Prostate gland (tissue), 2 donors: ENCODE results near the gene IRS1.

Experiments
- CTCF ChIP-seq, 4 experiments: fragments of 200-600 bp in 2 of 4; fragments of 450-650 bp in 2 of 4; sonication (generic) in 2 of 4; IDR thresholded peaks; 1 replicate in 3 of 4; 2 replicates in 1 of 4; pipeline ENCODE4 v1.5.1; 2016 to 2019; ENCODE audit warnings: antibody characterized with exemption in 4 of 4, mild to moderate bottlenecking in 2 of 4, moderate library complexity in 2 of 4
- POLR2AphosphoS5 ChIP-seq: sonication (generic); formaldehyde crosslinking; IDR thresholded peaks from one replicate; pipeline ENCODE4 v1.6.1; 2017; ENCODE audit warnings: antibody characterized with exemption

GRCh38 chr2:226738821-226739544, 60.6 kb downstream of the IRS1 start:
- TF ChIP-seq CTCF (IDR thresholded peaks at IDR 0.05) = no peak
- peak; percentile 86 for TF ChIP-seq POLR2AphosphoS5
